K562 (cell line): ENCODE measurements around the gene HMCN2. TPM values are rescaled to one million over a fixed set of nuclear protein-coding genes. Genes with fewer than 3 reads are reported as not detected.

Experiments used
- ATAC-seq: fragments of 200-7000 bp; cut with Tn5 transposase; 3 replicates; pipeline ENCODE4 v1.9.1; 2020; ENCODE audit warnings: moderate library complexity
- BruUV-seq: library from RNA; stranded (reverse); fragments of 400-500 nt; replicated peaks from 2 replicates; lab custom pipeline; 2021; lab: Mats Ljungman, UMichigan
- CTCF ChIA-PET: fragments of 300-600 bp; formaldehyde crosslinking; extraction: SDS; loops from one replicate; lab custom pipeline; 2021; ENCODE audit warnings: low intra/inter-chr PET ratio; lab: Yijun Ruan, JAX
- POLR2A ChIA-PET: fragments of 300-600, 350-650 bp; sonication (Branson Sonifier 250); formaldehyde crosslinking; extraction: SDS; loops from one replicate; lab custom pipeline; 2021; ENCODE audit warnings: antibody characterized with exemption, inconsistent platforms; lab: Yijun Ruan, JAX
- DNase-seq, 4 experiments: peaks; one replicate each; pipeline versions ENCODE4 v3.0.0 to v3.0.0-alpha.2; 2011 to 2018; ENCODE audit warnings: low spot score in 3 of 4, mixed read lengths in 3 of 4; ENCODE audit errors: extremely low read depth in 1 of 4
- FAIRE-seq: peaks from 2 replicates; lab custom pipeline; 2011; peaks lifted over from hg19 to GRCh38; lab: Jason Lieb, UNC
- H2AFZ ChIP-seq: 2 replicates; pipeline ENCODE4 v1.6.0; 2011; ENCODE audit warnings: low read depth, low read length, control low read depth, inconsistent platforms
- H3K27ac ChIP-seq: fragments of 200-600 bp; 3 replicates; pipeline ENCODE4 v1.8.0; 2011; ENCODE audit warnings: low read depth, mild to moderate bottlenecking, control low read depth, inconsistent platforms, low read length, moderate library complexity, mixed read lengths; ENCODE audit errors: extremely low read depth
- H3K27me3 ChIP-seq, 2 experiments: fragments of 300-600 bp in 1 of 2; 2 replicates in 1 of 2; 3 replicates in 1 of 2; pipeline versions ENCODE4 v1.6.0 to v1.8.0; 2011; ENCODE audit warnings: inconsistent platforms in 2 of 2, low read length in 2 of 2, mild to moderate bottlenecking in 1 of 2, mixed read lengths in 1 of 2, moderate library complexity in 1 of 2; ENCODE audit not compliant: control insufficient read depth in 2 of 2, insufficient read depth in 2 of 2
- H3K36me3 ChIP-seq: fragments of 300-600 bp; 3 replicates; pipeline ENCODE4 v1.8.0; 2011; ENCODE audit warnings: mild to moderate bottlenecking, low read length, inconsistent platforms; ENCODE audit not compliant: control insufficient read depth, insufficient read depth
- H3K4me1 ChIP-seq, 2 experiments: fragments of 200-600 bp in 1 of 2; replicated peaks in 1 of 2; 2 replicates in 1 of 2; 3 replicates in 1 of 2; pipeline versions ENCODE4 v1.5.1 to v1.8.0; 2011; ENCODE audit warnings: inconsistent platforms in 2 of 2, low read length in 2 of 2, mild to moderate bottlenecking in 1 of 2, mixed read lengths in 1 of 2, moderate library complexity in 1 of 2; ENCODE audit not compliant: control insufficient read depth in 2 of 2, insufficient read depth in 2 of 2
- H3K4me2 ChIP-seq: 2 replicates; pipeline ENCODE4 v1.6.1; 2011; ENCODE audit warnings: low read length, control low read depth, inconsistent platforms, mixed read lengths; ENCODE audit not compliant: insufficient read depth
- H3K4me3 ChIP-seq: fragments of 200-600 bp; sonication (generic), shearing (Covaris generic); 2 replicates; pipeline ENCODE4 v1.5.1; 2016; ENCODE audit warnings: control low read depth, inconsistent platforms
- H3K79me2 ChIP-seq: fragments of 200-600 bp; 3 replicates; pipeline ENCODE4 v1.8.0; 2011; ENCODE audit warnings: low read length, inconsistent platforms; ENCODE audit not compliant: control insufficient read depth, insufficient read depth
- H3K9ac ChIP-seq, 2 experiments: 2 replicates each; pipeline versions ENCODE4 v1.6.0 to v1.6.1; 2011; ENCODE audit warnings: low read depth in 2 of 2, low read length in 2 of 2, control low read depth in 1 of 2, inconsistent platforms in 1 of 2, mild to moderate bottlenecking in 1 of 2, mixed read lengths in 1 of 2; ENCODE audit not compliant: insufficient read depth in 1 of 2
- H3K9me1 ChIP-seq: one replicate; pipeline ENCODE4 v1.6.0; 2011; ENCODE audit warnings: inconsistent platforms, mild to moderate bottlenecking, low read length, moderate library complexity; ENCODE audit not compliant: control insufficient read depth, insufficient read depth
- H3K9me3 ChIP-seq: replicated peaks from 2 replicates; pipeline ENCODE4 v1.5.1; 2011; ENCODE audit warnings: low read depth, low read length, inconsistent platforms; ENCODE audit not compliant: control insufficient read depth, insufficient read depth
- H4K20me1 ChIP-seq: replicated peaks from 2 replicates; pipeline ENCODE4 v1.6.1; 2011; ENCODE audit warnings: low read length, inconsistent platforms, mixed read lengths; ENCODE audit not compliant: control insufficient read depth, insufficient read depth
- DPF2 ChIP-seq: fragments of 450-650 bp; IDR thresholded peaks from 2 replicates; pipeline ENCODE4 v1.6.1; 2016
- IRF2 ChIP-seq: sonication (generic); formaldehyde crosslinking; IDR thresholded peaks from 2 replicates; pipeline ENCODE4 v1.8.1; 2022; ENCODE audit warnings: mild to moderate bottlenecking, missing genetic modification reagents
- KDM2B ChIP-seq: fragments of 250-450 bp; sonication (Bioruptor Pico); IDR thresholded peaks from 2 replicates; pipeline ENCODE4 v1.8.0; 2021; ENCODE audit warnings: mild to moderate bottlenecking, moderate library complexity
- MEIS2 ChIP-seq: fragments of 450-650 bp; IDR thresholded peaks from 2 replicates; pipeline ENCODE4 v1.6.1; 2014; ENCODE audit warnings: mild to moderate bottlenecking; ENCODE audit not compliant: partially characterized antibody
- RBM14 ChIP-seq: fragments of 200-400 bp; formaldehyde crosslinking; IDR thresholded peaks from 2 replicates; pipeline ENCODE4 v1.6.1; 2018; ENCODE audit warnings: low read depth, mild to moderate bottlenecking, low read length, moderate library complexity, borderline replicate concordance; ENCODE audit not compliant: insufficient read depth
- ZNF507 ChIP-seq: conservative IDR thresholded peaks from 2 replicates; pipeline ENCODE4 v1.6.1; 2017; ENCODE audit warnings: missing genetic modification characterization, missing compliant biosample characterization
- WGBS: fragments of 100-300 bp; shearing (Covaris generic); methylation state at CpG from one replicate; pipeline ENCODE4 v1.1.6; 2016; ENCODE audit warnings: low coverage, mixed read lengths; ENCODE audit not compliant: insufficient coverage; ENCODE audit errors: missing lambda C conversion rate; 5-methylcytosine and 5-hydroxymethylcytosine counted together
- in situ Hi-C: fragments of 300-500 bp; cut with MboI; formaldehyde crosslinking; loops from 4 replicates; pipeline ENCODE4 v1.15.0; 2018; ENCODE audit warnings: inconsistent platforms, mixed read lengths
- intact Hi-C: fragments of 100-400 bp; cut with micrococcal nuclease; formaldehyde crosslinking; loops from 2 replicates; pipeline ENCODE4 v1.14.2; 2022
- polyA plus RNA-seq, 8 experiments: library from polyadenylated mRNA; depleted of rRNA in 4 of 8; stranded (reverse) in 5 of 8; unstranded in 3 of 8; fragments of >200 nt; fragmentation: Nextera tagmentation in 2 of 8; fragmentation: Illumina TruSeq in 1 of 8; extraction: Ambion mirVana in 2 of 8; extraction: Trizol in 1 of 8; gene quantifications; 2 replicates each; pipeline versions ENCODE4 v1.2.1 to v1.2.3, GENCODE V29; 2011 to 2014; ENCODE audit warnings: inconsistent platforms in 1 of 8, missing spikeins in 1 of 8
- total RNA-seq, 7 experiments: library from RNA; depleted of rRNA in 6 of 7; stranded (reverse); fragments of >200 nt in 6 of 7; fragmentation: Illumina TruSeq in 2 of 7; extraction: Trizol in 2 of 7; gene quantifications; 2 replicates each; pipeline versions ENCODE4 v1.2.1 to v1.2.3, GENCODE V29; 2011 to 2021; ENCODE audit warnings: low replicate concordance in 1 of 7
- TF ChIP-seq, protein P1 (sequence below): fragments of 250-450 bp; sonication (Bioruptor Pico); IDR thresholded peaks from 2 replicates; pipeline ENCODE4 v1.4.0; 2020
- TF ChIP-seq, protein P2 (sequence below): fragments of 250-450 bp; sonication (Bioruptor Pico); IDR thresholded peaks from 2 replicates; pipeline ENCODE4 v1.5.0; 2020; ENCODE audit warnings: mild to moderate bottlenecking
- TF ChIP-seq, protein P3 (sequence below): sonication (generic); formaldehyde crosslinking; IDR thresholded peaks from 2 replicates; pipeline ENCODE4 v1.8.0; 2022; ENCODE audit warnings: missing genetic modification reagents, mild to moderate bottlenecking, borderline replicate concordance

HMCN2 gene
- total and polyA plus RNA-seq, 9 of the 15 experiments (the other 6 are each of a cell fraction or from before 2014, with no cell fraction given), result 0.01 TPM; not detected in 8

DNA sequence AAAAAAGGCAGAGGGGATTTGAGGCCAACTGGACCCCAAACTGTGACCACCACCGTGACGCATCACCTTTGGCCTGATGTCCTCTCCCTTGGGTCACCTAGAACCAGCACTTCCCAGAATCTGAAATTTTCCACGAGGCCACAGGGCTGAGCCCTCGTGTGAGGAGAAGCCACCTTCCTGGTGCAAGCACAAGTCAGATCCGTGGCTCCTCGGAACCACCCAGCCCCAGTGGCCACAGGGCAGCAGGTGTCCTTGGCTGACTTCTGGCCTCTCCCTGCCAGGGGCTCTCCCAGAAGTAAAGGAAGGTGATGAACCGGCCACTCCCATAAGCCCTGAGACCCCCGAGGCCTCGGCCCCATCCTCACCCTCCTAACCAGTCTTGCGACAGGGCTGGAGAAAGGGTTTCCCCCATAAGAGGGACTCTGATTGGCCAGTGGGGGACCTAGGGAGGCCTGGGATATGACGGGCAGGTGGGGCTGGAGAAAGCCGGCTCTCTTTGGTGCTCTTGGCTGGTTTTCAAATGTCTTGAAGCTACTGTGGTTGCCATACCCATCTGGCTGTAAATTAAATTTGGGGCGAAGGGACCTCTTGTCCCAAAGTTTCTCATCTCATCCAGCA, 20.9 kb upstream of the HMCN2 start:
- no peaks in the 10 kb centered on the region for H3K36me3 ChIP-seq
- H3K4me2 ChIP-seq, result no peak overlapping the region
- no peak overlapping the region for H2AFZ ChIP-seq
- H3K9me3 ChIP-seq, result no peaks in the 10 kb centered on the region; the same call in 1 of the 2 replicates
- no peak overlapping the region for H3K4me3 ChIP-seq
- 23% methylated on average over 9 of the region's 13 CpGs for WGBS
- ChIA-PET POLR2A (interaction anchor here (0.6 to 0.7 kb wide), 2 partner anchors 17 to 34 kb away, joined by 3 read pairs; no protein-coding TSS in a partner anchor), CTCF (no interaction called here)
- ATAC-seq (no peak), DNase-seq (no peak), FAIRE-seq (no peak)
- TF ChIP-seq KDM2B, result no peak
- TF ChIP-seq, protein P1, sequence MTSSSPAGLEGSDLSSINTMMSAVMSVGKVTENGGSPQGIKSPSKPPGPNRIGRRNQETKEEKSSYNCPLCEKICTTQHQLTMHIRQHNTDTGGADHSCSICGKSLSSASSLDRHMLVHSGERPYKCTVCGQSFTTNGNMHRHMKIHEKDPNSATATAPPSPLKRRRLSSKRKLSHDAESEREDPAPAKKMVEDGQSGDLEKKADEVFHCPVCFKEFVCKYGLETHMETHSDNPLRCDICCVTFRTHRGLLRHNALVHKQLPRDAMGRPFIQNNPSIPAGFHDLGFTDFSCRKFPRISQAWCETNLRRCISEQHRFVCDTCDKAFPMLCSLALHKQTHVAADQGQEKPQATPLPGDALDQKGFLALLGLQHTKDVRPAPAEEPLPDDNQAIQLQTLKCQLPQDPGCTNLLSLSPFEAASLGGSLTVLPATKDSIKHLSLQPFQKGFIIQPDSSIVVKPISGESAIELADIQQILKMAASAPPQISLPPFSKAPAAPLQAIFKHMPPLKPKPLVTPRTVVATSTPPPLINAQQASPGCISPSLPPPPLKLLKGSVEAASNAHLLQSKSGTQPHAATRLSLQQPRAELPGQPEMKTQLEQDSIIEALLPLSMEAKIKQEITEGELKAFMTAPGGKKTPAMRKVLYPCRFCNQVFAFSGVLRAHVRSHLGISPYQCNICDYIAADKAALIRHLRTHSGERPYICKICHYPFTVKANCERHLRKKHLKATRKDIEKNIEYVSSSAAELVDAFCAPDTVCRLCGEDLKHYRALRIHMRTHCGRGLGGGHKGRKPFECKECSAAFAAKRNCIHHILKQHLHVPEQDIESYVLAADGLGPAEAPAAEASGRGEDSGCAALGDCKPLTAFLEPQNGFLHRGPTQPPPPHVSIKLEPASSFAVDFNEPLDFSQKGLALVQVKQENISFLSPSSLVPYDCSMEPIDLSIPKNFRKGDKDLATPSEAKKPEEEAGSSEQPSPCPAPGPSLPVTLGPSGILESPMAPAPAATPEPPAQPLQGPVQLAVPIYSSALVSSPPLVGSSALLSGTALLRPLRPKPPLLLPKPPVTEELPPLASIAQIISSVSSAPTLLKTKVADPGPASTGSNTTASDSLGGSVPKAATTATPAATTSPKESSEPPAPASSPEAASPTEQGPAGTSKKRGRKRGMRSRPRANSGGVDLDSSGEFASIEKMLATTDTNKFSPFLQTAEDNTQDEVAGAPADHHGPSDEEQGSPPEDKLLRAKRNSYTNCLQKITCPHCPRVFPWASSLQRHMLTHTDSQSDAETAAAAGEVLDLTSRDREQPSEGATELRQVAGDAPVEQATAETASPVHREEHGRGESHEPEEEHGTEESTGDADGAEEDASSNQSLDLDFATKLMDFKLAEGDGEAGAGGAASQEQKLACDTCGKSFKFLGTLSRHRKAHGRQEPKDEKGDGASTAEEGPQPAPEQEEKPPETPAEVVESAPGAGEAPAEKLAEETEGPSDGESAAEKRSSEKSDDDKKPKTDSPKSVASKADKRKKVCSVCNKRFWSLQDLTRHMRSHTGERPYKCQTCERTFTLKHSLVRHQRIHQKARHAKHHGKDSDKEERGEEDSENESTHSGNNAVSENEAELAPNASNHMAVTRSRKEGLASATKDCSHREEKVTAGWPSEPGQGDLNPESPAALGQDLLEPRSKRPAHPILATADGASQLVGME (CRISPR knock-in tag), result no peak
- no peak for TF ChIP-seq IRF2 (CRISPR knock-in tag)
- TF ChIP-seq DPF2, result no peak
- TF ChIP-seq, protein P2, sequence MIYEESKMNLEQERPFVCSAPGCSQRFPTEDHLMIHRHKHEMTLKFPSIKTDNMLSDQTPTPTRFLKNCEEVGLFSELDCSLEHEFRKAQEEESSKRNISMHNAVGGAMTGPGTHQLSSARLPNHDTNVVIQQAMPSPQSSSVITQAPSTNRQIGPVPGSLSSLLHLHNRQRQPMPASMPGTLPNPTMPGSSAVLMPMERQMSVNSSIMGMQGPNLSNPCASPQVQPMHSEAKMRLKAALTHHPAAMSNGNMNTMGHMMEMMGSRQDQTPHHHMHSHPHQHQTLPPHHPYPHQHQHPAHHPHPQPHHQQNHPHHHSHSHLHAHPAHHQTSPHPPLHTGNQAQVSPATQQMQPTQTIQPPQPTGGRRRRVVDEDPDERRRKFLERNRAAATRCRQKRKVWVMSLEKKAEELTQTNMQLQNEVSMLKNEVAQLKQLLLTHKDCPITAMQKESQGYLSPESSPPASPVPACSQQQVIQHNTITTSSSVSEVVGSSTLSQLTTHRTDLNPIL (CRISPR knock-in tag), result no peak
- TF ChIP-seq ZNF507, result no peak
- TF ChIP-seq MEIS2, result no peak
- TF ChIP-seq, protein P3, sequence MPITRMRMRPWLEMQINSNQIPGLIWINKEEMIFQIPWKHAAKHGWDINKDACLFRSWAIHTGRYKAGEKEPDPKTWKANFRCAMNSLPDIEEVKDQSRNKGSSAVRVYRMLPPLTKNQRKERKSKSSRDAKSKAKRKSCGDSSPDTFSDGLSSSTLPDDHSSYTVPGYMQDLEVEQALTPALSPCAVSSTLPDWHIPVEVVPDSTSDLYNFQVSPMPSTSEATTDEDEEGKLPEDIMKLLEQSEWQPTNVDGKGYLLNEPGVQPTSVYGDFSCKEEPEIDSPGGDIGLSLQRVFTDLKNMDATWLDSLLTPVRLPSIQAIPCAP (CRISPR knock-in tag), result no peak
- TF ChIP-seq RBM14, result no peak
- H3K9me1 ChIP-seq, result no peaks in the 10 kb centered on the region
- no peaks in the 10 kb centered on the region for H4K20me1 ChIP-seq
- no peak overlapping the region for H3K27ac ChIP-seq
- in situ Hi-C loops, result no loop called here
- no peaks in the 10 kb centered on the region for H3K79me2 ChIP-seq
- intact Hi-C loops, result loop anchor here (10.0 kb wide), 1 partner anchor 100 kb away; no protein-coding TSS in a partner anchor
- peaks cover 11 to 18% of the 10 kb centered on the region in 2 experiments; a peak in 4 of 5 replicates for H3K4me1 ChIP-seq
- no peaks in the 10 kb centered on the region for H3K27me3 ChIP-seq
- no TSS peak for BruUV-seq
- H3K9ac ChIP-seq, result no peak overlapping the region
